ENCODE data around the gene DDC. TPM values are rescaled to one million over a fixed set of nuclear protein-coding genes. Genes with fewer than 3 reads are reported as not detected.
"Not testable (repeated sequence)": the region's sequence is repeated elsewhere in the genome, so short reads cannot be mapped to it uniquely, and the experiment has no call there.

The DDC gene
- total RNA-seq, 1 donor from 2014 or later: 0.52 TPM

DNA sequence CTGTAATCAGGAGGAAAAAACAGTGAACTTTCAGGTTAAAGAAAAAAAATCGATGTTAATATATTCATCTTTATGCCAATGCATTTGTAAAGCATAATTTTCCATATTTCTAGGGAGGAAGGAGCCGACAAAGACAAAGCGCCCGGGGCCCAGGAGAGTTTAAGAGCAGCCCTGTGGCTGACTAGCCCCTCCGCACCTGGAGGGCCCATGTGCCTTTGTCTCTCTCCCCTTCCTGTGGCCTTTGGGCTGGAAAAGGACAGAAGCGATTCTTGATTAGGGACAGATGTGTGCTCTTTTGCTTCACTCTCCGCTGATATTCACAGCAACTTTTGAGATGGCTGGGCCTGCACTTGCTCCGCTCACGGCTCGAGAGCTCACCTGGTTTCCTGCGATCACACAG, 23.1 kb downstream of the DDC start:
- H3K4me3 ChIP-seq (ENCODE audit: low read length in 3 of 3): no peak overlapping the region
- no peak overlapping the region for H3K27ac ChIP-seq (ENCODE audit: low read depth, low read length)
- no peaks in the 10 kb centered on the region for H3K4me1 ChIP-seq (ENCODE audit: control insufficient read depth in 3 of 3, insufficient read depth in 3 of 3, low read length in 3 of 3)
- no peaks in the 10 kb centered on the region for H3K36me3 ChIP-seq (ENCODE audit: control insufficient read depth in 3 of 3, insufficient read depth in 3 of 3, low read length in 3 of 3)
- H3K9me3 ChIP-seq (ENCODE audit: control insufficient read depth in 3 of 3, low read length in 3 of 3): no peaks in the 10 kb centered on the region
- H3K27me3 ChIP-seq (ENCODE audit: control insufficient read depth in 3 of 3, insufficient read depth in 3 of 3, low read length in 3 of 3): no peaks in the 10 kb centered on the region
- H3K9ac ChIP-seq (ENCODE audit: low read depth in 1 of 3, low read length in 3 of 3): no peak overlapping the region

DNA sequence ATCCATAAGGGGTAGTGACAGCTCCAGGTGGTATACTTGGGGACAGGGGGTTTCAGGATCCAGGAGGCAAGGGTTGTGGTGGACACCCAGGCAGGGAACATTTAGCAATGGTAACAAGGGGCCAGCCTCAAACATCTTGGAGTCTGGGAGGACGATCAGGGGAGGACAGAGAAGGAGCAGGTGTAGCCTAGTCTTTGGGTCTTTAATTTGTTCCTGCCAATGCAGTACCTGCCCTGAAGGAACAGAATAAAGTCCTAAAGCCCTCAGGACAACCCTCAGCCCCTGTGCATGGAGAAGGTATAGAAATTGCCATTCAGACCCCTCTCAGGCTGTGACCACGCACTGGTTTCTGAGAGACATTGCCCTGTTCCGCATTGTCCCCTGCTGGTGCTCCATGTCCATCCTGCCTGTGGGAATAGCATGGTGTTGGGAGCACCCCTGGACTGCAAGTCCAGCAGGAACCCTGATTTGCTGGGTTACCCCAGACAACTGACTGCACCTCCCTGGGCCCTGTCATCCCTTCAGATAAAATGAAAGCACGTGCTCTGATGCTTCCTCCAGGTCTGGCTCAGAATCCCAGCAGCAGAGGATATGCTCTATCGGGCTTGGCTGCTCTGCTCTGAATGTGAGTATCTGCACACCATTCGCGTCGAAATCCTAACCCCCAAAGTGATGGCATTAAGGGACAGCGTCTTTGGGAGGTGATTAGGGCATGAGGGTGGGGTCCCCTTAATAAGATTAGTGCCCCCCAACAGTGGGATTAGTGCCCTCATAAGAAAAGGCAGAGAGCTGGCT, 24.2 kb downstream of the DDC start:
- Histone ChIP-seq H3K9me3 (ENCODE audit: control insufficient read depth in 3 of 3, low read length in 3 of 3) (no peaks in the 10 kb centered on the region), H3K9ac (ENCODE audit: low read depth in 1 of 3, low read length in 3 of 3) (no peak overlapping the region)

DNA sequence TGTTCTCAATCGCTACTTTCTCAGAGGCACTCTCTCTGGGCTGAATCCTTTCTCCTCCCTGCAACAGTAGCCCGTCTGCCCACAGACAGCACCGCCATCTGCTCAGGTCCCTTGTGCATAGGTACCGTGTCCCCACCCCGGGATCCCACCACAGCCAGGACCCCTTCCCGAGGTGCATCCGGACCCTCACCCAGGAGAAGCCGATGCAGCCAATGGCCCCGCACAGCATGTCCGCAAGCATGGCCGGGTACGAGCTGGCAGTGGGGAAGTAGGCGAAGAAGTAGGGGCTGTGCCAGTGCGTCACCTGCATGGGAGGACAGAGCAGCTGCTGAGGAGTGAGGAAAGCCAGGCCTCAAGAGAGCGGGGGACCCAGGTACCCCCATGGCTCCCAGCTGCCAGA, 25.5 kb downstream of the DDC start:
- Histone ChIP-seq H3K27me3 (ENCODE audit: control insufficient read depth in 3 of 3, insufficient read depth in 3 of 3, low read length in 3 of 3) (no peaks in the 10 kb centered on the region), H3K36me3 (ENCODE audit: control insufficient read depth in 3 of 3, insufficient read depth in 3 of 3, low read length in 3 of 3) (no peaks in the 10 kb centered on the region), H3K9me3 (ENCODE audit: control insufficient read depth in 3 of 3, low read length in 3 of 3) (no peaks in the 10 kb centered on the region), H3K4me1 (ENCODE audit: control insufficient read depth in 3 of 3, insufficient read depth in 3 of 3, low read length in 3 of 3) (peaks cover under 1 to 8% (median 8%) of the 10 kb centered on the region in 3 donors), H3K4me3 (ENCODE audit: low read length in 3 of 3) (no peak overlapping the region), H3K27ac (ENCODE audit: low read depth, low read length) (no peak overlapping the region), H3K9ac (ENCODE audit: low read depth in 1 of 3, low read length in 3 of 3) (no peak overlapping the region)

More for the DNA sequence above, 24.2 kb downstream of the DDC start:
- Histone ChIP-seq H3K27ac (ENCODE audit: low read depth, low read length) (no peak overlapping the region), H3K27me3 (ENCODE audit: control insufficient read depth in 3 of 3, insufficient read depth in 3 of 3, low read length in 3 of 3) (no peaks in the 10 kb centered on the region), H3K36me3 (ENCODE audit: control insufficient read depth in 3 of 3, insufficient read depth in 3 of 3, low read length in 3 of 3) (no peaks in the 10 kb centered on the region), H3K4me1 (ENCODE audit: control insufficient read depth in 3 of 3, insufficient read depth in 3 of 3, low read length in 3 of 3) (no peaks in the 10 kb centered on the region), H3K4me3 (ENCODE audit: low read length in 3 of 3) (no peak overlapping the region)

DNA sequence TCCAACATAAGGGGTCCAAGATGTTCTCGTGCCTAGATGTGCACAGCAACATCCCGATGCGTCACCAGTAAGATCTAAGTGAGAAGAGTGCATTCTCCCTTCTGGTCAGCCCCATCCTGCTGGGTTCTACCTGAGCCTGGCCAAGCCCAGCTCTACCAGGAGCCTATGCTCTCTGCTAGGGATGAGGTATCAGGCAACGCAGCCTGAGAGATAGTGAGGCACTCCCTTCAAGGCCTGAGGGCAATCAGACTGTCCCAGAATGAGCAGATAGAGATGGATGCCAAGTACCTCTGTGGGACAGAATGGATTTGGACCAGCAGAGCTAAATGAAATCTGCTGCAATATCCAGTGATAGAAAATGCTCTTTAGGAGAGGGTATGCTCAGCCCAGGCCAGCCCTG, 26.7 kb downstream of the DDC start:
- peaks cover 3 to 11% (median 10%) of the 10 kb centered on the region in 3 donors for H3K4me1 ChIP-seq (ENCODE audit: control insufficient read depth in 3 of 3, insufficient read depth in 3 of 3, low read length in 3 of 3)
- H3K27ac ChIP-seq (ENCODE audit: low read depth, low read length): no peak overlapping the region
- no peak overlapping the region for H3K9ac ChIP-seq (ENCODE audit: low read depth in 1 of 3, low read length in 3 of 3)
- H3K36me3 ChIP-seq (ENCODE audit: control insufficient read depth in 3 of 3, insufficient read depth in 3 of 3, low read length in 3 of 3): no peaks in the 10 kb centered on the region
- H3K27me3 ChIP-seq (ENCODE audit: control insufficient read depth in 3 of 3, insufficient read depth in 3 of 3, low read length in 3 of 3): no peaks in the 10 kb centered on the region
- no peak overlapping the region for H3K4me3 ChIP-seq (ENCODE audit: low read length in 3 of 3)
- H3K9me3 ChIP-seq (ENCODE audit: control insufficient read depth in 3 of 3, low read length in 3 of 3): no peaks in the 10 kb centered on the region

DNA sequence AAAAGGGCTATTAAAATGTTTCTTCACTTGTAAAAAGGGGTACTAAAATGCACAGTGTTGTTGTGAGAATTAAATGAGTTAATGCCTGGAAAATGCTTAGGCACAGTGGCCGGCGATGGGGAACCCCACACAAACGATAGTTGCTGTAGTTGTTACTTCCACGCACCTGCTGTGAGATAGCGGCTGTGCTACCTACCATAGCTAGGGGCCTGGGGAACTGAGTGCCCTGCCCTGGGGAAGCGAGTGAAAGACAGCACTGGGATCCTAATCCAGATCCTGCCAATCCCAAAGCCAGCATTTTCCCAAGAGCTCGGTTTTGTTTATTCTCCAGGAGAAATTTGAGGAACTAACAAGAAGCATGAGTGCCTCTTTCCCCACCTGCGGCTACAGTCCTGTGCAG, 27.8 kb downstream of the DDC start:
- Histone ChIP-seq H3K36me3 (ENCODE audit: control insufficient read depth in 3 of 3, insufficient read depth in 3 of 3, low read length in 3 of 3) (no peaks in the 10 kb centered on the region), H3K9me3 (ENCODE audit: control insufficient read depth in 3 of 3, low read length in 3 of 3) (no peaks in the 10 kb centered on the region), H3K27ac (ENCODE audit: low read depth, low read length) (no peak overlapping the region), H3K4me3 (ENCODE audit: low read length in 3 of 3) (no peak overlapping the region), H3K9ac (ENCODE audit: low read depth in 1 of 3, low read length in 3 of 3) (no peak overlapping the region), H3K27me3 (ENCODE audit: control insufficient read depth in 3 of 3, insufficient read depth in 3 of 3, low read length in 3 of 3) (no peaks in the 10 kb centered on the region), H3K4me1 (ENCODE audit: control insufficient read depth in 3 of 3, insufficient read depth in 3 of 3, low read length in 3 of 3) (peaks cover 3 to 11% (median 10%) of the 10 kb centered on the region in 3 donors)

DNA sequence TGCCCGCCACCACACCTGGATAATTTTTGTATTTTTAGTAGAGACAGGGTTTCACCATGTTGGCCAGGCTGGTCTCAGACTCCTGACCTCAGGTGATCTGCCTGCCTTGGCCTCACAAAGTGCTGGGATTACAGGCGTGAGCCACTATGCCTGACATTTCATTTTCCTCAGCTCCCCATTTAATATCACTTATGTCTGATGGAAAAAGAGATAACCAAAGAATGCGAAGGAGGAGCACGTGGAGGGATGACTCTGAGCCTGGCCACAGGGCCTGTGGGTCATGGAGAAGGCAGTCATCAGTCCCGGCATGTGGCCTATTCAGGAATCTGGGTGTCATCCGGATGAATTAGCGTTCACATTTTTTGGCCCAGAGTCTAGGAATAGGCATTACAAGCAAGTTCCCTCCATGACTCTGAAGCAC, 29.9 kb downstream of the DDC start:
- not testable (repeated sequence) for H3K27ac ChIP-seq (ENCODE audit: low read depth, low read length); H3K27me3 ChIP-seq (ENCODE audit: control insufficient read depth in 3 of 3, insufficient read depth in 3 of 3, low read length in 3 of 3); H3K9ac ChIP-seq (ENCODE audit: low read depth in 1 of 3, low read length in 3 of 3); H3K4me3 ChIP-seq (ENCODE audit: low read length in 3 of 3); H3K36me3 ChIP-seq (ENCODE audit: control insufficient read depth in 3 of 3, insufficient read depth in 3 of 3, low read length in 3 of 3); H3K9me3 ChIP-seq (ENCODE audit: control insufficient read depth in 3 of 3, low read length in 3 of 3)
- peaks cover 3 to 11% (median 10%) of the 10 kb centered on the region in 3 donors for H3K4me1 ChIP-seq (ENCODE audit: control insufficient read depth in 3 of 3, insufficient read depth in 3 of 3, low read length in 3 of 3)

DNA sequence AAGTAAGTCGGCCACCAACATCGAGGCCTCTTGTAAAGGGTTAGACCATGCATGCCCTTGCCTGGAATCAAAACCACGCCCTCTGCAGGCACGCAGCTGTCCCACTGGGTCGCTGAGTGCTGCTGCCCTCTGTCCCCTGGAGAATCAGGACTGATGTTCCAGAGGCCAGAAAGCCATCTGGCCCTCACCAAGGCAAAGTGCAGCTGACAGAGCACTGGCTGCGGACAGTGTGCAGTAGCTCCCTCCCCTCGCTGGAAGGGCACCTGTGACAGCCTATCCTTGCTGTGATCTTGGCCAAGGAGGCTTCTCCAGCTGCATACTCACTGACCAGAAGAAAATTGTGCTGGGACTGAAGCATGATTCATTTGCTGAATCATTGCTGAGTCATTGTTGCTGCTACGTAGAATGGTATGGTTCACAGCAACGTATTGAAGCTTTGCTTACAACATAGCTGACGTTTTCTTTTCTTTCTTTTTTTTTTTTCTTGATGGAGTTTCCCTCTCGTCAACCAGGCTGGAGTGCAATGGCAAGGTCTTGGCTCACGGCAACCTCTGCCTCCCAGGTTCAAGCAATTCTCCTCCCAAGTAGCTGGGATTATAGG, 30.4 kb downstream of the DDC start:
- Histone ChIP-seq H3K27ac (ENCODE audit: low read depth, low read length) (no peak overlapping the region), H3K9me3 (ENCODE audit: control insufficient read depth in 3 of 3, low read length in 3 of 3) (no peaks in the 10 kb centered on the region), H3K27me3 (ENCODE audit: control insufficient read depth in 3 of 3, insufficient read depth in 3 of 3, low read length in 3 of 3) (peaks cover 0 to 5% (median 0%) of the 10 kb centered on the region in 3 donors), H3K9ac (ENCODE audit: low read depth in 1 of 3, low read length in 3 of 3) (no peak overlapping the region), H3K4me3 (ENCODE audit: low read length in 3 of 3) (peak overlapping the region in 1 of 3 donors; percentile 35), H3K4me1 (ENCODE audit: control insufficient read depth in 3 of 3, insufficient read depth in 3 of 3, low read length in 3 of 3) (peaks cover 3 to 11% (median 10%) of the 10 kb centered on the region in 3 donors), H3K36me3 (ENCODE audit: control insufficient read depth in 3 of 3, insufficient read depth in 3 of 3, low read length in 3 of 3) (no peaks in the 10 kb centered on the region)

DNA sequence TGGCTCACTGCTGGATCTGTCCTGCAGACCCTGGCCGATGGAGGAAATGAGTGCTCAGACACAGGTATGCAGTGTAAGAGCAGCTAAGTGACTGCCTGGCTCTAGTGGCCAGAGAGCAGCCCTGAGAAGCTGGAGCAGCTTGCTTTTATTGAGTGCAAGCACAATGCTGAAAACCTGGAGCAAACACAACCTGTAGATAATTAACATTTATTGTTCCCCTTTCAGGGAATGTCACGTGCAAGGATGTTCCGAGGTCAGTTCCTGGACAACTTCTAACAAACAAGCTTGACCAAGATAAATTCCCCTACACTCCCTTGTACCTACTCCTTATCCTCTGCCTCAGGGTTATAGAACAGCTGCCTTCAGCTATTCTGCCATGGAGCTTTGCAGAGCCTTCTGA, 31.3 kb downstream of the DDC start:
- no peak overlapping the region for H3K9ac ChIP-seq (ENCODE audit: low read depth in 1 of 3, low read length in 3 of 3)
- no peak overlapping the region for H3K4me3 ChIP-seq (ENCODE audit: low read length in 3 of 3)
- H3K36me3 ChIP-seq (ENCODE audit: control insufficient read depth in 3 of 3, insufficient read depth in 3 of 3, low read length in 3 of 3): no peaks in the 10 kb centered on the region
- H3K27me3 ChIP-seq (ENCODE audit: control insufficient read depth in 3 of 3, insufficient read depth in 3 of 3, low read length in 3 of 3): peaks cover 0 to 5% (median 0%) of the 10 kb centered on the region in 3 donors
- no peaks in the 10 kb centered on the region for H3K9me3 ChIP-seq (ENCODE audit: control insufficient read depth in 3 of 3, low read length in 3 of 3)
- H3K4me1 ChIP-seq (ENCODE audit: control insufficient read depth in 3 of 3, insufficient read depth in 3 of 3, low read length in 3 of 3): peaks cover 3 to 11% (median 10%) of the 10 kb centered on the region in 3 donors
- no peak overlapping the region for H3K27ac ChIP-seq (ENCODE audit: low read depth, low read length)

DNA sequence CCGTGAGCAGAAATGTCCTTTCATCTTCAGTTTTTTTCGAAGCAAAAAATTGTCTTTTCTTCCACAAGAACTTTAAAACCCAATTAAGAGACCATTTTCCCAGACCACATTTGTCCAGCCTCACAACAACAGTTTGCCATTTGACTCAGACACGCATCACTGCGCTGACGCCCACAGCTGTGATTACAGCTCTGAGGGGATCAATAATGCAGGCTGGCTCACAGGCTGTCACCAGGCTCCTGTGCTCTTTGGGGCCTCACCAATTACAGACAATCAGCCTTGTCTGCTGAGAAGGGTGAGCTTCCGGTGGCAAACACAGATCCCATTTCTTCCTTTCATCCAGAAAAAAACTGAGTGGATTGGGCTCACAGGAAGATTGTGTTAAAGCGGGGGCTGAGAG, 33.3 kb downstream of the DDC start:
- no peaks in the 10 kb centered on the region for H3K36me3 ChIP-seq (ENCODE audit: control insufficient read depth in 3 of 3, insufficient read depth in 3 of 3, low read length in 3 of 3)
- no peaks in the 10 kb centered on the region for H3K9me3 ChIP-seq (ENCODE audit: control insufficient read depth in 3 of 3, low read length in 3 of 3)
- no peak overlapping the region for H3K9ac ChIP-seq (ENCODE audit: low read depth in 1 of 3, low read length in 3 of 3)
- H3K27ac ChIP-seq (ENCODE audit: low read depth, low read length): no peak overlapping the region
- H3K27me3 ChIP-seq (ENCODE audit: control insufficient read depth in 3 of 3, insufficient read depth in 3 of 3, low read length in 3 of 3): peaks cover 0 to 5% (median 0%) of the 10 kb centered on the region in 3 donors
- H3K4me3 ChIP-seq (ENCODE audit: low read length in 3 of 3): no peak overlapping the region
- H3K4me1 ChIP-seq (ENCODE audit: control insufficient read depth in 3 of 3, insufficient read depth in 3 of 3, low read length in 3 of 3): peaks cover 3 to 11% (median 10%) of the 10 kb centered on the region in 3 donors

DNA sequence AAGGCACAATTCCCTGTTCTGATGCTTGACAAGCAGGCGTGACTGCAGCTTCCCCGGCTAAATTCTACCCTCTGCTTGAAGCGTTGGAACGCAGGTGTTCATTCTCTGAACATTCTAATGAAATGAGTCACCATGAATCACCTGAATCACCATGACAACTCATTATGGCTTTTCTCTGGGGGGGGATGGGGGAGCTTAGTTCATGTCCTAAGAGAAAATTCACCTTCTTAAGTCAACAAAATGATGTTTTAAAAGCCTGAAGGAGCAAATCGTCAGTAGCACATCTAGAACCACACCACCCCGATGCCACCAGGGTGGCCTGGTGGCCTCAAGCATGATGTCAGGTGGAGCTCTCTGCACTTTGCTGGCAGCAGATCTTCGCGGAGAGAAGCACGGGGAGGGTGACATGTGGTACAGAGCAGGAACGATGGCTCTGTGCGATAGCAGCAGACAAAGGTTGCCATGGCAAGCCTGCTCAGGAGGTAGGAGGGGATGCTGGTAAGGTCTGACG, 33.7 kb downstream of the DDC start:
- H3K4me3 ChIP-seq (ENCODE audit: low read length in 3 of 3): no peak overlapping the region
- H3K4me1 ChIP-seq (ENCODE audit: control insufficient read depth in 3 of 3, insufficient read depth in 3 of 3, low read length in 3 of 3): peaks cover 3 to 11% (median 10%) of the 10 kb centered on the region in 3 donors
- H3K36me3 ChIP-seq (ENCODE audit: control insufficient read depth in 3 of 3, insufficient read depth in 3 of 3, low read length in 3 of 3): no peaks in the 10 kb centered on the region
- no peak overlapping the region for H3K27ac ChIP-seq (ENCODE audit: low read depth, low read length)
- H3K9me3 ChIP-seq (ENCODE audit: control insufficient read depth in 3 of 3, low read length in 3 of 3): no peaks in the 10 kb centered on the region
- H3K9ac ChIP-seq (ENCODE audit: low read depth in 1 of 3, low read length in 3 of 3): no peak overlapping the region
- peaks cover 0 to 5% (median 0%) of the 10 kb centered on the region in 3 donors for H3K27me3 ChIP-seq (ENCODE audit: control insufficient read depth in 3 of 3, insufficient read depth in 3 of 3, low read length in 3 of 3)

Data from skeletal muscle tissue (tissue), 4 donors.